Measurements from ENCODE around the gene AOPEP.

DNA sequence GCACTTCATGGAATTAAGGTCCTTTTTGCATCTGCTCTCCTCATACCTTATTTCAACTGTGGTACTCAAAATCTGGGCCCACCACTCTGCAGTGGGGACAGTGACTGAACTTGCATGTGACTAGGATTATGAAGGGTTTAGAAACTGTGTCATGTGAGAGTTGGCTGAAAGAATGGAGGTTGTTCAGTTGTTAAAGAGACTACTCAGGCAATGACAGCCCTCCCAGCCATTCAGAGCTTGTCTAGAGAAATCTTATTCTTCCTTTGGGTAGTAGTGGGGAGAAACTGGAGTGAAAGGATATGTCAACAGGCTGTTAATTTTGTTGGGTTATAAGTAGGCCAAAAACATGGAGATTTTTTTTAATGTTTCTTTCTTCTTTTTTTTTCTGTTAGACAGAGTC lies 10.3 kb downstream of the AOPEP start:
- TF ChIP-seq POLR2AphosphoS5 (IDR thresholded peaks at IDR 0.05) (no peak), POLR2A (IDR thresholded peaks at IDR 0.05) (no peak)

All from spleen (tissue), 3 donors.